Activated CD8-positive, alpha-beta memory T cell treated with anti-CD3 and anti-CD28 coated beads, Interleukin-2, amount 10 ng/mL, durations not matched to agents 7 days and 5 days (primary cell): ENCODE data around the gene RTBDN. TPM values are rescaled to one million over a fixed set of nuclear protein-coding genes. Genes with fewer than 3 reads are reported as not detected.
"Not testable (repeated sequence)": the region's sequence is repeated elsewhere in the genome, so short reads cannot be mapped to it uniquely, and the experiment has no call there.

Experiments
- ATAC-seq: fragments of 150-1000 bp; cut with Tn5 transposase; one replicate; pipeline ENCODE4 v1.10.0; 2021; ENCODE audit warnings: moderate library complexity
- CTCF ChIA-PET: fragments of 350-600 bp; sonication (Branson Sonifier 250); formaldehyde crosslinking; loops from one replicate; lab custom pipeline; 2021; ENCODE audit warnings: antibody characterized with exemption; lab: Charles Lee
- DNase-seq: peaks from one replicate; pipeline ENCODE4 v3.0.0-alpha.2; 2020
- H3K27ac Mint-ChIP-seq: one replicate; pipeline ENCODE4 v1.8.0; 2021; ENCODE audit warnings: mild to moderate bottlenecking, mixed read lengths
- H3K27me3 Mint-ChIP-seq: one replicate; pipeline ENCODE4 v1.8.0; 2021; ENCODE audit warnings: mixed read lengths
- H3K36me3 Mint-ChIP-seq: one replicate; pipeline ENCODE4 v1.8.0; 2021; ENCODE audit warnings: mild to moderate bottlenecking, mixed read lengths
- H3K4me1 Mint-ChIP-seq: one replicate; pipeline ENCODE4 v1.8.0; 2021; ENCODE audit warnings: mixed read lengths
- H3K4me3 Mint-ChIP-seq: one replicate; pipeline ENCODE4 v1.8.0; 2021; ENCODE audit warnings: mild to moderate bottlenecking, moderate library complexity, mixed read lengths
- H3K9me3 Mint-ChIP-seq: one replicate; pipeline ENCODE4 v1.8.0; 2022; ENCODE audit warnings: low read depth, mixed read lengths
- total RNA-seq, 2 experiments: library from RNA; stranded (reverse); gene quantifications; one replicate each; pipeline ENCODE4 v1.2.3, GENCODE V29; 2021

The RTBDN gene
- total RNA-seq, 2 experiments from 2014 or later: not detected

- H3K27me3 Mint-ChIP-seq: peaks cover 5% of the 10 kb centered on the region
- peak overlapping the region; percentile 19 for H3K27ac Mint-ChIP-seq
- peaks cover 8% of the 10 kb centered on the region for H3K4me1 Mint-ChIP-seq
- no peaks in the 10 kb centered on the region for H3K9me3 Mint-ChIP-seq
- peak; percentile 81 for ATAC-seq
- peak; percentile 79 for DNase-seq
- H3K36me3 Mint-ChIP-seq: peaks cover 6% of the 10 kb centered on the region
- peak overlapping the region; percentile 43 for H3K4me3 Mint-ChIP-seq
- CTCF ChIA-PET: interaction anchor here (1.3 to 1.4 kb wide), 2 partner anchors 20 to 101 kb away, joined by 4 read pairs; no protein-coding TSS in a partner anchor
These were observed 33.0 kb upstream of the RTBDN start for GRCh38 chr19:12867120-12868099.

- peaks cover 5% of the 10 kb centered on the region for H3K27me3 Mint-ChIP-seq
- no peak for ATAC-seq
- peak overlapping the region; percentile 43 for H3K4me3 Mint-ChIP-seq
- no peak for DNase-seq
- H3K27ac Mint-ChIP-seq: no peak overlapping the region
- no peaks in the 10 kb centered on the region for H3K9me3 Mint-ChIP-seq
- peaks cover 8% of the 10 kb centered on the region for H3K4me1 Mint-ChIP-seq
- H3K36me3 Mint-ChIP-seq: no peaks in the 10 kb centered on the region
- CTCF ChIA-PET: interaction anchor here (1.0 to 1.2 kb wide), 2 partner anchors 19 to 99 kb away, joined by 3 to 4 read pairs; no protein-coding TSS in a partner anchor
These were observed 32.2 kb upstream of the RTBDN start for GRCh38 chr19:12866416-12867119.

GRCh38 chr19:12865746-12866415, 31.5 kb upstream of the RTBDN start:
- DNase-seq: no peak
- peaks cover 5% of the 10 kb centered on the region for H3K27me3 Mint-ChIP-seq
- H3K27ac Mint-ChIP-seq: no peak overlapping the region
- H3K4me3 Mint-ChIP-seq: no peak overlapping the region
- H3K36me3 Mint-ChIP-seq: no peaks in the 10 kb centered on the region
- CTCF ChIA-PET: interaction anchor here (1.0 to 1.2 kb wide), 2 partner anchors 18 to 99 kb away, joined by 3 to 4 read pairs; no protein-coding TSS in a partner anchor
- no peaks in the 10 kb centered on the region for H3K9me3 Mint-ChIP-seq
- ATAC-seq: no peak
- peaks cover 8% of the 10 kb centered on the region for H3K4me1 Mint-ChIP-seq

- peaks cover 5% of the 10 kb centered on the region for H3K27me3 Mint-ChIP-seq
- ATAC-seq (no peak), DNase-seq (no peak)
- no peak overlapping the region for H3K27ac Mint-ChIP-seq
- H3K9me3 Mint-ChIP-seq: no peaks in the 10 kb centered on the region
- CTCF ChIA-PET: interaction anchor here (0.8 to 1.4 kb wide), 6 partner anchors 8 to 106 kb away, joined by 3 to 6 read pairs (median 4); no protein-coding TSS in a partner anchor
- no peak overlapping the region for H3K4me3 Mint-ChIP-seq
- H3K36me3 Mint-ChIP-seq: no peaks in the 10 kb centered on the region
- H3K4me1 Mint-ChIP-seq: peaks cover 8% of the 10 kb centered on the region
These were observed 30.6 kb upstream of the RTBDN start for GRCh38 chr19:12864721-12865715.

- H3K27ac Mint-ChIP-seq: no peak overlapping the region
- H3K9me3 Mint-ChIP-seq: no peaks in the 10 kb centered on the region
- DNase-seq (no peak), ATAC-seq (no peak)
- no peak overlapping the region for H3K4me3 Mint-ChIP-seq
- CTCF ChIA-PET: interaction anchor here (0.8 to 4.3 kb wide), 6 partner anchors 9 to 106 kb away, joined by 3 to 24 read pairs (median 4); no protein-coding TSS in a partner anchor
- peaks cover 8% of the 10 kb centered on the region for H3K4me1 Mint-ChIP-seq
- H3K27me3 Mint-ChIP-seq: peaks cover 5% of the 10 kb centered on the region
- no peaks in the 10 kb centered on the region for H3K36me3 Mint-ChIP-seq
These were observed 29.8 kb upstream of the RTBDN start for GRCh38 chr19:12864143-12864542.

DNA sequence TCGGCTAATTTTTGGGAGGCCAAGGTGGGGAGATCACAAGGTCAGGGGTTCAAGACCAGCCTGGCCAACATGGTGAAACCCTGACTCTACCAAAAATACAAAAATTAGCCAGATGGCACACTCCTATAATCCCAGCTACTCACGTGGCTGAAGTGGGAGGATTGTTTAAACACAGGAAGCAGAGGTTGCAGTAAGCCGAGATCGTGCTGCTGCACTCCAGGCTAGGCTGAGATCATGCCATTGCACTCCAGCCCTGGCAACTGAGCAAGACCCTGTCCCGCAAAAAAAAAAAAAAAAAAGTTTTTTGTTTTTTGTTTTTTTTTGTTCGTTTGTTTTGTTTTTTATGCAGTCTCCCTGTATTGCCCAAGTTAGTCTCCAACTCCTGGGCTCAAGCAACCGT, 25.2 kb upstream of the RTBDN start:
- DNase-seq (no peak), ATAC-seq (no peak)
- Mint-ChIP-seq H3K4me1 (no peaks in the 10 kb centered on the region), H3K36me3 (no peaks in the 10 kb centered on the region), H3K27me3 (peaks cover 5% of the 10 kb centered on the region), H3K9me3 (no peaks in the 10 kb centered on the region), H3K4me3 (no peak overlapping the region), H3K27ac (no peak overlapping the region)
- CTCF ChIA-PET: interaction anchor here (1.0 kb wide), 1 partner anchor 94 kb away, joined by 3 read pairs; no protein-coding TSS in a partner anchor

GRCh38 chr19:12858041-12858928, 23.9 kb upstream of the RTBDN start:
- peaks cover 2% of the 10 kb centered on the region for H3K27me3 Mint-ChIP-seq
- CTCF ChIA-PET: interaction anchor here (1.3 to 1.7 kb wide), 2 partner anchors 11 to 98 kb away, joined by 5 to 11 read pairs; no protein-coding TSS in a partner anchor
- DNase-seq (no peak), ATAC-seq (no peak)
- H3K27ac Mint-ChIP-seq: no peak overlapping the region
- H3K4me1 Mint-ChIP-seq: no peaks in the 10 kb centered on the region
- H3K9me3 Mint-ChIP-seq: no peaks in the 10 kb centered on the region
- no peak overlapping the region for H3K4me3 Mint-ChIP-seq
- H3K36me3 Mint-ChIP-seq: no peaks in the 10 kb centered on the region

GRCh38 chr19:12856653-12857052, 22.3 kb upstream of the RTBDN start:
- Mint-ChIP-seq H3K36me3 (no peaks in the 10 kb centered on the region), H3K4me3 (no peak overlapping the region), H3K27ac (no peak overlapping the region), H3K4me1 (no peaks in the 10 kb centered on the region), H3K27me3 (no peaks in the 10 kb centered on the region), H3K9me3 (no peaks in the 10 kb centered on the region)
- CTCF ChIA-PET: interaction anchor here (1.7 kb wide), 1 partner anchor 9 kb away, joined by 11 read pairs; no protein-coding TSS in a partner anchor
- ATAC-seq (no peak), DNase-seq (no peak)

- H3K27me3 Mint-ChIP-seq: peaks cover 22% of the 10 kb centered on the region
- H3K4me1 Mint-ChIP-seq: peaks cover 8% of the 10 kb centered on the region
- peak overlapping the region; percentile 35 for H3K4me3 Mint-ChIP-seq
- H3K27ac Mint-ChIP-seq: no peak overlapping the region
- DNase-seq (peak; percentile 87), ATAC-seq (peak; percentile 97)
- CTCF ChIA-PET: interaction anchor here (0.6 to 7.9 kb wide), 53 partner anchors 9 to 297 kb away, joined by 3 to 146 read pairs (median 5); partner anchors contain the start of genes DHPS, DNASE2, GCDH and GET3
- no peaks in the 10 kb centered on the region for H3K36me3 Mint-ChIP-seq
- H3K9me3 Mint-ChIP-seq: no peaks in the 10 kb centered on the region
These were observed 13.1 kb upstream of the RTBDN start for GRCh38 chr19:12847159-12848139.

GRCh38 chr19:12846613-12847012, 12.2 kb upstream of the RTBDN start:
- H3K27ac Mint-ChIP-seq, H3K4me3 Mint-ChIP-seq: not testable (repeated sequence)

More at GRCh38 chr19:12846613-12847012, 12.2 kb upstream of the RTBDN start:
- not testable (repeated sequence) for ATAC-seq, H3K9me3 Mint-ChIP-seq, DNase-seq, H3K4me1 Mint-ChIP-seq, H3K36me3 Mint-ChIP-seq
- CTCF ChIA-PET: interaction anchor here (0.6 to 7.9 kb wide), 36 partner anchors 8 to 296 kb away, joined by 3 to 146 read pairs (median 8); partner anchors contain the start of genes DNASE2, GCDH, HOOK2 and MAN2B1
- peaks cover 27% of the 10 kb centered on the region for H3K27me3 Mint-ChIP-seq
